HG02885 (cell line): Measurements from ENCODE around the gene NCAM1.

Source experiments
- ATAC-seq: cut with Tn5 transposase; IDR thresholded peaks from one replicate; pipeline ENCODE4 v1.9.1; 2021; ENCODE audit warnings: mild to moderate bottlenecking; ENCODE audit not compliant: unreplicated experiment, poor library complexity

NCAM1 gene

DNA sequence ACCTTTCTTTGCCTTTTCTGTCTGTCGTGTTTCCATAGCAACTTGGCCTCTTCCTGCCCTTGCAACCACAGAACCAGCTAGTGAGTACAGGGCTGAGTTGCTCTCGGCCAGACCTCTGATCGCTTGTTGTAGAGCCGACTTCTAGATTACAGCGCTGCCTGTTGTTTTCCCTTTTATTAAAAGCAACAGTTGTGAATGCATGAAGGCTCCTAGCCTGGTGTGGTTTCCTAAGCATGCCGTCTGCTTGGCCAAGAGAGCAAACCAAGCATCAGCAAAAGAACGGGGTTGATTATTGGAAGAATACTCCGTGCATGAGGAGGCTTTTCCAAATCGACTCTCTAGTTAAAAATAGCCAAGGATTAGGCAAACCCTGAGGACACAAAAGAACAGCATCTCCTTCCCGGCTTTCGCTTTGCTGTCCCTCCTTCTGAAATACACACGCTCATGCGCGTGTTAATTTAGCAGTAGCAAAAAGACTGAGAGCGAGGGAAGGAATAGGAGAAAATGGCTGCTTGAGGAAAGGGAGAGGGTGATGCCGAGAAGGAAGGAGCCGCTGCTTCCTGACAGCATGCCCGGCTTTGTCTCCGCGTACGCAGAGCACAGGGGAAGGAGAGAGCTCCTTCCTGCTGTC lies 281.7 kb downstream of the NCAM1 start:
- no peak for ATAC-seq

DNA sequence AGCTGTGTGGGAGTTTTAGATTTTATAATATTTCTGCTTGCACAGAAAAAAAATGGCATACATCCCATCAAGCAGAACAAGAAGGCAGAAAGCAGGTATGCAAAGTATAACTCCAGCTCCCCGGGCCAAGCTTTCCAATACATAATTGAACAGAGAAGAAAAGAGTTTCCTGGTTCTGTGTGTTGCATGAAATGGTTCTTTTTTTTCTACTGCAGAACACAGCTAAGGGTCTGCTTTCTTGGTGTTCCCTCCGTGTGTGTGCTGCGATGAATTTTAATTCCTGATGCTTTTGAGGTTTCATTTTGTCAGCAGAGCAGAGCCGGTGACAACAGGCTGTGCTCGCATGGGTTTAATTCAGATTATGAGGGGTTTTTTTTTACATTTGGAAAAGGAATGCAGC lies 282.5 kb downstream of the NCAM1 start:
- ATAC-seq, result no peak

DNA sequence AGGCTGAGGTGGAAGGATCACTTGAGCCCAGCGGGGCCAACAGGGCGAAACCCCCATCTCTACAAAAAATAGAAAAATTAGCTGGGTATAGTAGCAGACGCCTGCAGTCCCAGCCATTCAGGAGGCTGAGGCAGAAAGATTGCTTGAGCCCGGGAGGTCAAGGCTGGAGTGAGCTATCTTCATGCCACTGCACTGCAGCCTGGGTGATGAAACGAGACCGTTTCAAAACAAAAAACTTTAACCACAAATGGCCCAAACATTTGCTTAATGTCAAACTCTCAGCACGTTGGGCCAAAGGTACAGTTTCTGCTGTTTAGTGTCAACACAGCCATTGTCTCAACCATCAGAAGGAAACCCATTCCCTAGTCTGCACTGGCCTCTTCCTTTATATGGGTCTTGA lies 284.0 kb downstream of the NCAM1 start:
- no peak for ATAC-seq

DNA sequence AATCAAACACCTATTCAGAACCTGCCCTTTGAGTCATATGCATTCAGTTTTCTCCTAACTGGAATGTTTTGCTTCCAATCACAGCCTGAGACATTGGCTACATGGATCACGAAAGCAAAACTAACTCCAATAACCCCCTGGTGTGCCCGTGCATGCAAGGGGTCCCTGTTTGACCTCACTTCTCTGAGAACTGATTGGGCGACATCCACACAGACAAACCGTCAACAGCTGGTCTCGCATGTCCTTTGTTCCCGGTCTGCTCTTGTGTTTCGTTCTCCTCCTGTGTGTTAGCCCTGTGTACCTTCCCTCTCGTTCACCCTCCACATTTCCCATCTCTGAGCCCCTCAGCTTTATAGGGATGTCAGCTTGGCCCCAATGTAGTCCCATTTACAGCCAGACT lies 286.0 kb downstream of the NCAM1 start:
- ATAC-seq, result no peak

DNA sequence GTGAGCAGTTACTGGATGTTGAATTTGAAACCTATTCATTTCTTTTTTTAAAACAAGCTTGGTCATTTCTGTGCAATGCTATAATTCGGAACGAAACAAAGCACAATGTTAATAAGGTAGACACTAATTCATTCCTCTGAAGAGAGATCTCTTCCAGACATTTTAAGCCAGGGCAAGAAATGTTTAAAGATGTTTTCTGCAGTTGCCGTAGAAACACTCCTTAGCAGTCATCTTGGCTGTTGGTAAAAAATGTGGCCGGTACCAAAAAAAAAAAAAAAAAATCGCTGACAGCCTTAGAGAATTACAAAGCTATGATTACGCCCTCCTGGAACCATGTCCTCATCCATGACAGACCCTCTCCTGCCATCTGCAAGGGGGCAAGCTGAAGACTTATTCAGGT lies 286.7 kb downstream of the NCAM1 start:
- no peak for ATAC-seq

DNA sequence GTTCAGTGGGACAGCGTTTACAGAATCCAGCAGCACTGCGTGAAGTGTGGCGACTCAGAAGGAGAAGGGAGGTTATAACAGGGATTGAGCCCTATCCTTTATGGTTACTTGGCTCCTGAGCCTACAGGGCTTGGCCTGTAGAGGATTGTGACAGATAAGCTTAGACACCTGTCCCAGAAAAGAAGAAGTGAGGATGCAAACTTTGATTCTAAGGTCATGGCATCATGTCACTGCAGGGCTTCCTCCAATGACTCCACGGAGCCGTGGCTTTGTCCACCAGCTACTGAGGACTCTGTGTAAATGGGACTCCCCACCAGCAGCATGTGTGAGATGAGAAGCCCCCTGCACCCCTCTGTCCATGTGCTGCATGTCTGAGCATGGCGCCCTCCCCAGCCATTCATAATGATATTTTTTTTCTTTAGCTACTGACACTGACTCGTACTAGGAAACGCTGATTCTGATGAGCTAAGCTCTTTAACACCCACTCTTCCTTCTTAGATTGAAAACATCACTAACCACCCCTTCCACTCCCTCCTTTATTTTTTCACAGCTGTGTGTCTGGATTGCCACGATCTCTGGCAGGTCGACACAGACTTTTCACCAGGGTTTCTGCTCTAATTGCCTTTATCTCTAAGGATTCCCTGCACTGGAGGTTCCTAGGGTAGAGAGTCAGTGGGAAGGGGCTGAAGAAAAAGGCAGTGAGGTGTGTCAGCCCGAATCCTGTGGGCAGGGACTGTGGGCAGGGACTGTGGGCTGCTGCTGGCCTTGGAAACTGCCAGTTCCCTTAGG lies 287.7 kb downstream of the NCAM1 start:
- no peak for ATAC-seq

DNA sequence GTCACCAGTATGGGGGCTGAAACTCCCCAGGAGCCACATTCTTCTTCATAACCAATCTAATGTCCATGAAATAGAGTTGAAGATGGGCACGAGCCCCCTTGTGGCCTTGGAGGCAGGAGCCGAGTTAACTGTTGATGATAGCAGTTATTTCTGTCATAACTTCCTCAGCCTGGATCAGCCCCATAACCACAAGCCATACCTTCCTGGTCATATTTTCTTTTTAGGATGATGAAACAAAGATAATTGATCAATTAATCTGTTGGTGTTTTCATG lies 288.2 kb downstream of the NCAM1 start:
- no peak for ATAC-seq

DNA sequence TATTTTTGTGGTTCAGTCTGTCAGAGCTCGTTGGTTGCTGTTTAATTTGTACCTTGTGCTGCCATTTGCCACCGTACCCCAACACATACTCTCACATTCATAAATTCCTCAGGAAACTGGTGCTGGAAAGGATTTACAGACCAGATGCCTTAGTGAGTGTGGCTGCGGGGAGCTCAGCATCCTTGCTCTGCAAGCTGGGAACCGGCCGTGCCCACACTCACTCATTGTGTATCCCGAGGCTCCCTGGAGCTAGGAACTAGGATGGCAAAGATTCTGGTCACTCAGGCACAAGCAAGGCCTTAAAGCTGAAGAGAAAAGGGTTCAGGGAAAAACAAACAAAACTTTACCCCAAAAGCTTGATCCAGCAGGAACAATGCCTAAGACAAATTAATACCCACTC lies 288.6 kb downstream of the NCAM1 start:
- ATAC-seq, result no peak

DNA sequence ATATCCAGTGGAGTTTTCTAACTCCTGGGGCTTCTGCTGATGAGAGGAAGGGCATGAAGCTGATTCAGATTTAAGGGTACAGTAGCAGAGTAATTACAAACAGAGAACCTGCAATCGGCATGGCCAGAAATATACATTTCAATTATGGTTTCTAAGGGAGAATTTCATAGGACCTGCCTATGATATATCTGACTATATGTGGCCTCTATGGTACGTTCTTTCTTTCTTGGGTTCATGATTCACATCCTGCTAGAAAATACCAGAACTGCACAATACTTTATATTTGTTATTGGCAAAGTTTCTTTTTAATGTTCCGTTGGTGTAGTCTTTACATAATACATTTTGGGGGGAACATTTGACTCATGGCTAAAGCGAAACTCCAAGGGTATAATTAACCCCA lies 290.1 kb downstream of the NCAM1 start:
- no peak for ATAC-seq

DNA sequence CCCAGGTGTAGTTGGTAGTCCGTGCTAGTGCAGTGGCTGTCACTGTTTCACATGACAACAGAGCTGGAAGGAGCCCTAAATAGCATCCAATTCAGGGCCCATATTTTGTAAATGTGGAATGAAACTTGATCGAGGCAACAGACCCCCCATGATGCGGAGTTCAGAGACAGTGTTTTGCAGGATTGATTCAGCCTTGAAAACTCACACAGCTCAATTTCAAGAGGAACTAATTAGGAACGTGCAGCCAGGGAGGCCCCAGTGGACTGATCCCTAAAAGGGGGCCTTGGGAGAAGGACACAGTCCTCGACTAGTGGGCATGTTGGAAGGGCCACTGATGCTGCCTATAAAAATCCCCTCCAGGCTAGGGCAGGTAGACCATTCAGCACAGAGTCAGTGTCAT lies 292.2 kb downstream of the NCAM1 start:
- no peak for ATAC-seq

DNA sequence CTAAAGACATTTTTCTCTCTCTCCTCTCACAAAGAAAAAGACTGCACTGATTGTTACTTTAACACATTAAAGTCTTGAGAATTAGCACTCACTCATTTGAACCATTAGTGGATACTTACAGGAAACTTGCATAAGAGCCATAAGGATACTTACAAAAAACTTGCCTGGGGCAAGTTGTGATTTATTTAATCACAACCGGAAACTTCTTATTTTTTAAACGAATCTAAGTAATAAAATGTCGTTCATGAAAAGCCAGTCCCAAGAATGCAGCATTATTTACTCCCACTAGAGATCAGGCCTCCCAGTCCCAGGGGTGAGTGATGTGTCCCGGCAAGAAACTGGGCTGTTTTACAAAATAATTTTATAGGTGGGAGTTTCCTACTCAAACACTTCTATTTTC lies 293.9 kb downstream of the NCAM1 start:
- no peak for ATAC-seq

DNA sequence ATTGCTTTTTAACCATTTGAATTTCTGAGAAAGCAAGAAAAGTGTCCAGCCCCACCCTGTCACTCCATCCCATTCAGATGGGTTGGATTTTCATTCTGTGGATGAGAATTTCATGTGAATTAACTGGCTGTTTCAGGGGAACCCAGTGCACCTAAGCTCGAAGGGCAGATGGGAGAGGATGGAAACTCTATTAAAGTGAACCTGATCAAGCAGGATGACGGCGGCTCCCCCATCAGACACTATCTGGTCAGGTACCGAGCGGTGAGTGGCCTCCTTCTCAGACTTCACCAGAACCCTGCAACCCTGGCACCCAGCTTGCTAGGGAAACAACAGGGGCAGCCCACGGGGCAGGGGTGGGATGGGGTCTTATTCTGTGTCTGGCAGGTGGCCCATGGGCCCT lies 294.5 kb downstream of the NCAM1 start:
- no peak for ATAC-seq

DNA sequence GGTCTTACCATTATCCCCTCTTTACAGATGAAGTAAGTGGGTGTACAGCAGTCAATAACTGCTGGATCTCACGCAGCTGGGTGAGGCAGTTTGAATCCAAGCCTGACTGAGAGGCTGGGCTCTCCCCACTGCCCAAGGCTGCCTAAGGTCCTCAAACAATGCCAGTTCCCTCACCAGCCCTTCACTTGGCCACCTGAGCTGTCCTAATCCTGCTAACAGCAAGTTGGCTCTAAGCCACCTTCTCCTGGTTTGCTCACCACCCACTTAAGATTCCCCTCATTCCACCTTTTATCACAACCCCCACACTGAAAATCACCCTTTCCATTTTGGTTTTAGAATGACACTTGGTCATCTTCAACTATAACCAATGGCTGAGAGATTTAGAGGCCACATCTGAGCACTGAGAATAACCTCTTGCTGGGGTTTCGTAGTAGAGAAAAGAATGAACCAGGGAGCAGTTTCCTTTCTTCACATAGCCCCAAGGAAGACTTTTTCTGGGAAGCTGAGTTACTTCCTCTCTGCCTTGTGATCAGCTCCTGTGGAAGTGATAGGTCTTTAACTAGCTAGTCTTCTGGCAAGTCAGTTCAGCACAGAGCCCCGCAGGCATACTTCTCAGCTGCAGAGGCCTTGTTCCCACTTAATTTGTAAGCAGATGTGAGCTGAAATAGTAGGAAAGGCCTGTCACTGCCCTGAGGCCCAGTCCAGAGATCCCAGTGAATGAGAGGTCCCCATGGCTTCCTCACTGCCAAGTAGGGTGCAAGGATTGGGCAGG lies 295.4 kb downstream of the NCAM1 start:
- ATAC-seq, result no peak

DNA sequence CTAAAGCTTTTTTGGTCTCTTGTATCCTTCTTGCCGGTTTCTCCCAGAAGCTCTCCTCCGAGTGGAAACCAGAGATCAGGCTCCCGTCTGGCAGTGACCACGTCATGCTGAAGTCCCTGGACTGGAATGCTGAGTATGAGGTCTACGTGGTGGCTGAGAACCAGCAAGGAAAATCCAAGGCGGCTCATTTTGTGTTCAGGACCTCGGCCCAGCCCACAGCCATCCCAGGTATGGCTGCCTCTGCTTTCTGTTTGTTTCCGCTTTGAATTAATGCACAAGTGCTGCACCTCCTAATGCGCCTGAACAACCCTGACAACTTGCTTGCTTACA lies 298.8 kb downstream of the NCAM1 start:
- no peak for ATAC-seq

DNA sequence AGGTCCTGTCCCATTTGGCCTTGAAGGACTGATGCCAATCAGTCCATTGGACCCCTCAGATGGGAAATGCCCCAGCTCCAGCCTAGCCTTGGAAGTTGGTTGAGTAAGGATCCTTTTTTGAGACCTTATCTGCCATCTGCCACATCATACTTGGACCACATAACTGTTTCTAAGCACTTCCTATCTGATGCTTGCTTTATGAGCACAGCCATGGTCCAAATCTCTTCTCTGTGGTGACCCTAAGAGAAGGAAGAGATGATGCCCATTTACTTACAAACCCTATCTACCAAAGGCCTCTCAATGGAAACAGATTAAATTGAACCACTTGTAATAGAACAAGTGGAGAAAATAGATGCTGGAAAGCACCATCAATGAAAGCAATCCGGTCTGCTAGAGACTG lies 299.3 kb downstream of the NCAM1 start:
- no peak for ATAC-seq

DNA sequence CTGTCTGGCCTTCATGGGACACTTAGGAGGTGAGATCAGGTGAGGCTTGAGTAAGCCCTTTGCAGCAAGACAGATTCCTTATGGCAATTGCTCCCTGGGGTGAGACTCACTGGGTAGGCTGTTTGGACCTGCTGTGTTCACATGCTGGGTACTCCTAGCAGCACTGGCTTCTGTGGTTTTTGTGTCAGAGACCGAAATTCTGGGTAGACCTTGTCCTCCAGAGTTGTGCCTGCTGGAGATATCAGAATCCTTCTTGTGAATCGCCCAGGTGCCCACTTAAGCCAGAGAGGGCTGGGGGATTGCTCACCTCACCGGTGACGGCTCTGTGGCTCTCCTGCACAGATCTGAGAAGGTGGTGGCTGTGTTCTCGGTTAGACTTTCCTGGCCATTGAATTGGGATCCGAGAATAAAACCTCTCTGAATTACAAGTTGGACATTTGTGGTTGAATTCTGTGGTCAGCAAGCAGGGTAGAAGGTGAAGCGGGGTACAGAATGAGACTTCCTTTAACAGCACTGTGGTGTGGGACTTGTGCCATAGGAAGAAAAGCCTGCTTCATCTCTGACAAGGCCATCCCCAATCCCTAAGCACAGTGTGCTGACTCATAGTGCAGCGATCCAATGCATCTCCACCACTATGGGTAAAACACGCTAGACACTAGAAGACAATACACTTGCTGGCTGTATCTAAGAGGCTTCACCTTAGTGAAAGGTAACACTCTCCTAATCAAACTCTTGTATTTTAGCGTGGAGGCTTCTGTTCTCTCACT lies 300.7 kb downstream of the NCAM1 start:
- ATAC-seq, result no peak

DNA sequence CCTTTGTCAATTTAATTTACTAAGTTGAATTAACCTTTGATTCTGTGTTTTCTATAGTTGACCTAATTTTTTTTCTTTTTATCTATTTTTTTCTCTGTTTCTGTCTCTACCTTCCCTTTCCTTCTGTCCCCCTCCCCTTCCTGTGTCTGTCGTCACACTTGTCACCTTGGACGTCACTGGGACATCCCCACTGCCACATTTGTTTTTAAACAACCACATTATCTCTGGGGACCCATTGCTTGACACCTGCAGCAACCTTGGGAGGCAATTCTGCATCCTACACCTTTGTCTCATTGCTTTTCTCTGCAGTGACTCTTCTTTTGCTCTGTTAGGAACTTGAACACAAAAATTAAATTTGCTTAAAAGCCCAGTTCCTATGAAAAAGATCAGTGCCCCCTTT lies 301.4 kb downstream of the NCAM1 start:
- no peak for ATAC-seq

DNA sequence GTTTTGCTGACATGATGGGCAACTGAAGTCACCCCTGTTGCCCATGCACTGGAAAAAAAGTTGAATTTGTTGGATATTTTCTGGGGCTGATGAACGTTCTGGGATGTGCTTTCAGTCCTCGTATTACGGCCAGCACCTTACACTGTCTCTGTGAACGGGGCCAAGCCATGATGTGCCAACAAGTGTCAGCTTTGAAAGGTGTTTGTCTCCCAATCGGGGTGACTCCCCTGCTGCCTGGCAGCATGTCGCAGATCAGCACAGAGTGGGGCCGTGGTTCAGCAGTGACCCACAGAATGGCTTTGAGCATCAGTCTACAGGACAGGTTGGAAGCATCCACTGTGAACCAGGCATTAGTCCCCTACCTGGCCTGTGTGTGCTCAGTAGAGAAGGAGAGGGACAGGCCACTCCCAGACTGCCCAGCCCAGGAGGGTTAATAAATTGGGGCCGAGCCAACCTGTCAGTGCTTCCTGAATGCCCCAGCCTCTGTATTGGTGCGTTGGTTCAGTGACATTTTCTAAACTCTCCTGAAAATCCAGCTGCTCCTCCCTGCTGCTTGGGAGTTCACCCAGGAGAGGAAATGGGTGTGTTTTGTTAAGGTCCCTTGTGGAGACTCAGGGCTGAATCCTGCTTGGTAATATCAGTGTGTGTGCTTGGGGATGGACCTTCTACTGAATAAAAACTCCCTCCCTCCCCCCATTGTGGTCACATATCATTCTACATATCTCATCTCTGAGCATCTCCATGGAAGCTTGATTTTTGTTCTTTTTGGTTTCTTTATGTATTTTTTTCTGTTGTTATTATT lies 302.4 kb downstream of the NCAM1 start:
- no peak for ATAC-seq

DNA sequence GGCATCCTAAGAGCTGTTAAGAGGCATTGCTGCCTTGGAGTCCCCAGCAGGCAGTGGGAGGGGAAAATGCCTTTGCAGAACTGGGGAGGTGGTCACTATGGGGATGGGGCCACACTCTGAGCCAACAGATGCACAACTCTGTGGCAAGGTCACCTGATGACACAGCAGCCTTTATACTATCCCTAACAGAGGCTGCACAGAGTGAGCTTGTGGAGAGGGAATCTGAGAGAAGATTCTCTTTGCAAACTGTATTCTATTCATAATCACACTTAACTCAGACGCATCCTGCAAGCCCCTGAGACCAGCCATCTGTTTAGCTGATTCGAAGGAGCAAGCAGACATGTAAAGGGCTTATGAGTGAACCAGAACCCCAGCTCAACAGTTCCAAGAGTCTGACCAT lies 304.1 kb downstream of the NCAM1 start:
- no peak for ATAC-seq

DNA sequence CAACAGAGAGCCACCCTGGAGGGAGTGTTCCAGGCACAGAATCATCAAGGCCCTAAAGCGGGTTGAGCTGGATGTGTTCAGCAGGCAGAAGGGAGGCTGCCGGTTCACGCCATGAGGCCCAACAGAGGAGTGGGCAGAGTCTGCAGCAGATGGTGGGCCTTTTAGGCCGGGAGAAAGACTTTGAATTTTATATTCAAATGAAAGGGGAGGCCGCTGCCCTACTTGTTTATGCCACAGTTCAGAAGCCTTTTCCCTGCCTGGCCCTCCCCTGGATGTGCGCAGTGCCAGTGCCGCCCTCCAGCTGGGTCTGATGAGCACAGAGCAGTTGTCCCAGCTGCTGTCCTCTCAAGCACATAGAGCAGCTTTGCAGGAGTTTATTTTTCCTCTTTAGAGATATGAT lies 306.3 kb downstream of the NCAM1 start:
- no peak for ATAC-seq
